Midbrain (tissue), 1 donor: ENCODE measurements around the gene RUNX1.
A peak's percentile ranks its signal among the peaks of the same experiment; 100 is the strongest.

ENCODE experiments used
- DNase-seq: peaks from one replicate; lab custom pipeline; 2025; lab: John Stamatoyannopoulos, UW

The RUNX1 gene

DNA sequence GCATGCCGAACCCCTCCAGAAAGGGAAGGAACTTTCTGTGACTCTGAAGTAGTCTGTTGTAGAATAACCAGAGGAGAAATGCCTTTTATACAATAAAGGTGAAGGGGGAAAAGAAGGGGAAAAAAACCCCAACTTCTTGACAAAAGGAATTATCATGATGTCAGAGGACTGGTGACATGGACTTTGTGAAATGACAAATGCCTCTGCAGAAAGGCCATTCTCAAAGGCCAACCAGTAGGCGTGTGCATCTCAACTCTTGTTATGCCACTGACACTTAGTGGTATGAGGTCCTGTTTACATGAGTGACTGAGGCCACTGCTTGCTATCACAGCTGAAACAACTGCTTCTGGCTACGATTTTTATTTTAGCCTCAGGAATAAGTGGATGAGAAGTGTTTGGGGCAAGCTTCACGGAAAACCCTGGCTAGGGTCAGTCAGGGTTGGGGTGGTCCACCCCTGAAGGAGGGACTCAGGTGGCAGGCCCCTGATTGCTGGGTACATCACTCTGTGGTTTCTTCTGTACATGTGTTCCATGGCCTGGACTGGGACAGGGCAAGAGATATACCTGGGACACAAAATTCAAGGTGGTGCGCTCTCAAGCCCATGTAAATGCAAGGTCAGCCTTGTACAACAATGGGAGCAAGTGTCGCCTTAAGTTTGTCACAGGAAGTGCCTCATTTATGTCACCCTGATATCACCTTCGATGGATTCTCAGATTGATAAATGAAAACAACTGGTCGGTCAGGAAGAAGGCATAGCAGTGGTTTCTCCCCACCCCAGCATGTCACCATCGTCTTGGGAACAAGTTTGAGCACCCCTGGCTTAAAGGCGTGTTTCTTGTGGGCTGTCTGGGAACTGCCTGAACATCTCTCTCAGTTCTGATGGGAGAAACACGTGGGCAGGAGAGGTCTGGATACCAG lies 12.4 kb downstream of the RUNX1 start:
- DNase-seq, result no peak

DNA sequence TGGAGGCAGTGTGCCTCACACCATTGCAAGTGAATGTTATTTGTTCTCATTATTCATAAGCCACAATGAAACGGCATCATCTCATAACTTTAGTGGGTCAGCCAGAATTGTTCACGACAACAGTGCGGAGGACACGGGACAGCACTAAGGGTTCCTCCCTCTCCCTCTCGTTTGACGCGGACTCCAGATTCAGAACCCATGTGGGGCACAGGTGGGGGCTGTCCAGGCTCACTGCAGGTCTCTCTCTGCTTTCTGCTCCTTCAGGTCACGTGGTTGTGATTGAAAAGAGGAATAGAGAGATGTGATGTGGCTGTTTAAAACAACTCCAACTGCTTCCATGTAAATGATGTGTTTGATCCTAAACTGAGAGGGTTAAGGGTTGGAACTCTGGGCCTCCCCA lies 13.5 kb downstream of the RUNX1 start:
- DNase-seq, result no peak

DNA sequence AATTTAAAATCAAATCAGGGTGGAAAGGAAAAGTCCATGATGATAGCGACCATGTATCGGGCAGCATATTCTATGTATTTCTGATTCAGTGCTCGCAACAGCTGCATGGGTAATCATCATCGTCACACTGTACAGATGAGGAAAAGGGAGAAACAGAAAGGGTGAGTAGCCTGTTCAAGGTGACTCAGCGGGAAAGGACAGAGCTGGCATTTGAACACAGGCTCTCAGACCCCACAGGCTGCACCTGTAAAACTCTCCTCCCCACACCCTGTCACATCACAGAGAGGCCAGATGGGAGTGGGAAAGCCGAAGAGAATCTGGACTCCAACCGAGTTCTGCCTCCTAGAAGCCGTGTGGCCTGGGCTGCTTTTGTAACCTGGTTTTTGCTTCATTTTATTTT lies 14.0 kb downstream of the RUNX1 start:
- DNase-seq, result no peak

DNA sequence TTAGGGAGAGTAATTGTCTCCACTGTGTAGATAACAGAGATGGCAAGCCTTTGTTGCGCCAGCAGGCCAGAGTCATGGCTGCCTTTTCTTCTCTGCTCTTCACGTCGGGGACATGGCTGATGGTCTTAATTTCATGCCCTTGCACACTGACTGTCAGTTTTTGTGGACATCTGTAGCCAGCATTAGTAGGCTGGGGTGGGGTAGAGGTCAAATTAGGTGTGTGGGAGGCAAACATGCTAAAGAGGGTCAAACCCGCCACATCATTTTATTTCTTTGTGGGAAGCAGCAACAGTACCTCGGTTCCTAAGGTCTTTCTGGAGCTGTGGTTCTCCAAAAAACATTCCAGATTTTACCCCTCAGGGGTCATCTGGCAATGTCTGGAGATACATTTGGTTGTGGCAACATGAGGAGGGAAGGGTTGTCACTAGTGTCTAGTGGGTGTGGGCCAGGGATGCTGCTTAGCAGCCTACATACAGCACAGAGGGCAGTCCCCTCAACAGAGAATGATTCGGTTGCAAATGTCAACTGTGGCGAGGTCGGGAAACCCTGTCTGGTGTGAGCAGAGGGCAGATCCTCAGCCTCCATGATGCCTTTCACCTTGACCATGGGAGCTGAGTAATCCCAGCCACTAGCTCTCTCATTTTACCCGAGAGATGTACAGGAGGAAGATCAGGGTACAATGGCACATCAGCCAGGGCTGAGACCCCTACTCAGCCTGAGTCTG lies 14.7 kb downstream of the RUNX1 start:
- DNase-seq, result no peak

DNA sequence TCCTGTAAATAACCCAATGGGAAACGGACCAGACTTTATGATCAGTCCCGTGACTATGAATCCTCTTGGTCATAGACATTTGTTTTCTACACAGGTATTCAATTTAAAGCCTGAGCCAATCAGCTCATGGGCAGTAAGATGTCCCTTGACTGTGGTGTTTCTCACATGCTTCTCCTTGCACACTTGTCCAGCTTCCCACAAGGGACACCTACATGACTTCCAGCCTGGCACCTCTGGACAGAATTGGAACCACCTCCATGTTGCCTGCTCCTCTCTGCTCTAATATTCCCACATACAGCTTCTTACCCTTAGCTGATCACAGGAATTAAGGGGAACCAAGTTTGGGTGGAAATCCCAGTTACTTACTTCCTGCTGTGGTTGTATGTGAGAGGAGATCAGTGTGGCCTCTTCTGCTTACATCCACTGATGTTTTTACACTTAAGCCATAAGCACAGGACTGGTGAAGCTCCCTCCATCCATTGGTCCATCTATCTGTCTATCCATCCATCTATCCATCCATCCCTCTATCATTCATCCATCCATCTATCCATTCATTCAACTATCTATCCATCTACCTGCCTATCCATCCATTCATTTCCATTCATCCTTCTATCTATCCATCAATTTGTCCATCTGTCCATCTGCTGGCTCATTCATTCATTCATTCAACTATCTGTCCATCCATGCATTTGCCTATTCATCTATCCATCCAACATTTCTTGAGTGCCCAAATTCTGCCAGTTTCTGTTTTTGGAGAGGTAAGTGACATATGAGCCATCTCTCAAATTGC lies 16.4 kb downstream of the RUNX1 start:
- DNase-seq, result no peak

DNA sequence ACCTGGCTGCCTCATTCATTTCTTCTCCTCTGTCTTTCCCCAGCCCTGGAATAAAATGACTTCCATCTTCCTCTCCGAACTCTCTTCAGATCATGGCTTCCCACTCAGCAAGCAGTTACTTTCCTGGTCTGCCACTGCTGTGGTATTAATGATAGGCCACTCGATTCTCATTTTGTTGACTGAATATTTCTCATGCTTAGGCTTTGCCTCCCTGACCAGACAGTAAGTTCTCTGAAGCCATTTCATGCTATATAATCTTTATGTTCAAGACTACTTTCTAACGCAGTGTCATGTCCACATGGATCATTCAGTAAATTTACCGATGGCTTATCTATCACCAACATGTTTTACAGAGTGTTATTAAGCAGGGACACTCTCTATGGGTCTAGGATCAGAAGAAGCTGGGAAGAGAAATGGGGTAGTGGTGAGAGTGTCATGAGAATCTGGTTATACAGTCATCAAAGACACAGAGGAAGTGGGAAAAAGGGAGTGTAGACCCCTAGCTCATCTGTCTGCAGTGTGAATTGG lies 20.6 kb downstream of the RUNX1 start:
- DNase-seq, result no peak

DNA sequence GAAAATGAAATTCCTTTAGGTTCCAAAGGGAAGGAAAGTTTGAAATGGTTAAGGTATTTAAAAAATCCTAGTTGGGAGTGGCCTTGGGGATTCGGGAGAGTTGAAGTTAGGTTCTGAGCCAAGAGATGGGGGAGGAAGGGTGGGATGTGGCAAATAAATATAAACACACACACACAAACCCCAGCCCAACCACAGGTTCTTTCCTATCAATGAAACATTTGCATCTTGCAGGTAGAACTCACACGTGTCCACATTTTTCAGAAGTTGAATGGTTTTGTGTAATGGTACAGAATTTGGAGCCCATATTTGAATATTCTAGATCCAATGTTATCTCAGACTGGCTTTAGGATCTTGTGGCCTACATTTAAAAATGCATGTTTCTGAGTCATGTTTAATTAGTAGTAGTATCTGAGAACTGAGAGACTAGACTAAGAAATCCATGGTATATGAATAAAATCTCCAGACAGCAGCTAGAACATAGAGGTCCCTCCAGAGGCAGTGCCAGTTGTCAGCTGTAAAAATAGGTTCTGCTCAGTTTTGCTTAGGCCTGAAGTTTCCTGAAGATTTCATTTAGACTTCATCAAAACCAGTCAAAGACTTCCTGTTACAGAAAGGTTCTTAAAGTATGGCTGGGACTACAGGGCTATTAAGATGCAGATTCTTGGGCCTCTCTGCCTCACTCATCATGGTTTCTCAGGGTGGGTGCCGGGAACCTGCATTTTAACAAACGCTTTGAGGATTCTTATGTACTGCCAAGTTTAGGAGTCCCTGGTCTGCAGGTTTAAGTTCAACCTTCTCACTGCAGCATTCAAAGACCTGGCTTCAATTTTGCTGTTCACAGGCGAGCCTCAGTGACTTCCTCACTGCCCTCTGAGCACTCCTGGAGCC lies 21.3 kb downstream of the RUNX1 start:
- no peak for DNase-seq

DNA sequence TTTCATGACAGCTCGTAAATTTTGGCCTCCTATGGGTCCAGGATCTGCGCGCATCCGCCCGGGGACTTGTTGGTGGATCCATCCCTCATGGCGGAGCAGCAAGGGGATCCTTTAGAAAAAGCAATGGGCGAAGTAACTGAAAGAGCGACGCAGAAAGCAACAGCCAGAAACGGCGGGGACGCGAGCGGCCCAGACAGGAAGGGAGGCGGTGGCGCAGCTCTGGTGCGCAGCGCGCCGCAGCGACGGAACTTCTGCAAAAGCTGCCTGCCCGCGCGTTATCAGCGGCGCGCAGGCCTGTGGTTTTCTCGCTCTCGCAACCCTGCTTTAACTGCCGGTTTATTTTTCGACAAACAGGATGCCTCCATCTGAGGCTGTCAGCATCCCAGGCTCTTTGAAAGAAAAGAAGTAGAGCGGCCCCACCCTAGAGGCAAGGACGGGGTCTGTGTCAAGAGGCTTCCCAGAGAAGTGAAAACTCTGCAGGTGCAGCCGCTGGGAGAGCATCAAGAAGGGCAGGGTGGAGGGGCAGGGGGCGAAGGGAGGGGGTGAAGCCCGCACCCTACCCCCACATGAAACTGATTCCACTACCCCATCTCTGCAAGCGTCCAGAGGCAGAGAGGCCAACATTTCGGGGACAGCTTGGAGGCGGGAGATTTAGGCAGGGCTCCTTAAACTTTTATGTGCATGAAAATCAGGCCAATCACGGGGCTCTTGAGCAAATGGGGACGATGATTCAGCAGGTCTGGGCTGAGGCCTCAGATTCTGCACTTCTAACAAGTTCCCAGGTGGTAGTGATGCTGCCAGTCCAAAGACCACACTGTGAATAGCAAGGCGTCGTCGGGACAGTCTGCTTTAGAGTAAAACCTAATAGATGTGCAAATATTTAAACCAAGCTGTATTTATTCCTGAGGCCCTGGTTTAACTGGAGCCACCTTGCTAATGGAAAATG lies 22.2 kb downstream of the RUNX1 start:
- DNase-seq, result peak; percentile 16

DNA sequence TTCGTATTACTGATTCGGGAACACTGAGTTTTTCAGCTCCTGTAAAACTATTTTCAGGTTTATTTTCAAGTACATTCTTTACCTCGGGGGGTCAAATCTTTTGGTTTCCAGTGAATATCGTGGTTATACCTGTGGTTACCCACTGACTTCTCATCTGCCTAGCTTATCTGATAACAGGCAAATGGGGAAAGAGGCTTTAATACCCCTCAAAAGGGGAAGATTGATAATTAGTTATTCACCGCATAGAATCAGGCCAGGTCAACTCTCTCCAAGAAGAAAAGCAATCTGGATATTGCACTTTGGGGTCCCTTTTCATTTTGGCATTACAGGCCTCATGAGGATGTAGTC lies 23.0 kb downstream of the RUNX1 start:
- DNase-seq, result no peak

DNA sequence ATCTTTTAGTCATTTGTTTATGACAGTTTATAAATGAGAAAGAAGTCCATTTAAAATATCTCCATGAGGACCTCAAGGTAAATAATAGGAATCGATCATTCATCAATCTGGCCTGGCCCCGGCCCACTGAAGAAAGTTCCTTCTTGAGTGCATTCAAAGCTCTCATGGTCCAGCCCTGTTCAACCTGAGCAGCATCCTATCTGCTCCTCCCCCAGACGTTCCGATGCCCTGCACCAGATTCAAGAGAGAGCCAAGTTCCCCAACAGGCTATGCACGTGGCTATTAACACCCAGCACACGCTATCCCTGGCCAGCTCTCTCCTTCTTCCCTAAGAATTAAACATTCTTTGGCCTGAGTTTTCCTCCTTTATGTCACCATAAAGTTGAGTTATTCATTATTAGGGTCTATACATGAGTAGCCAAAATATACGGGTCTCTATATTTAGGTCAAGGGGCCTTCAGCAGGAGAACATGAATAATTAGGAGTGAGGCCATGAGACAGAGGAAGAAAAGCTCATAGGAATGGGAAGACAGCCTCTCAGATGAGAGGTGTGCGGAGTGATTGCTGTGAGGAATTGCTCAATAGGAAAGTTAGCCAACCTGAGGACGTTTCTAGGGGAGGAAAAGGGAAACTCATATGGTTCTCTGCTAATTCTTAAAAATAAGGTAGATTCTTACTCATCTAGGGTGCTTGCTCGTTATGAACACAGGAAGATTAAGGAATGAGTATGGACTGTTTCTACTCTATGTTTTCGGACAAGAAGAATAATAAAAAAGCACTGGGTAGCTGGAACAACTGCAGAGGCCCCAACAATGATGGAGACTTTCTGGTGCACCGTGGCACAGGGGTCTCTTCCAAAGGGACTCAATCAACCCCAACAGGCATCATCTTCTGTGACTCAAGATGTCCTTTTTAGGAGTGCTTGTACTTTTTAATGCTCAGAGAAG lies 23.6 kb downstream of the RUNX1 start:
- DNase-seq, result no peak

DNA sequence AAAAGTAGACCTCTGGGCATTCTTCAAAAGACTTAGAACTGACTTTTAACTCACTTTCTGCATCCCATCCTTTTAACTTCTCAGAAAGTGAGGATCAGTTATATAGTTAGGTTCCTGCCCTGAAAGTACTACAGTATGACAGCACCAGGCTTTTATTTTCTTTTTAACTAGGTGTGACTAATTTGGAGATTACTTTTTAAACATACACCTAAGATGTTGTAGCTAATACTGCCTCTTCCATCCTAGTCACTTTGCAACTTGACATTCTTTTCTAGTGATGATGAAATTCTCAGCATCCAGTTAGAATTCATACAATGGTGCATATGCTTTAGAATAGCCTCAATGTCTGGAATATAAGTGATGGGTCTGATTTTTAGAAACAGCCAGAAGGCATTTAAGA lies 24.6 kb downstream of the RUNX1 start:
- no peak for DNase-seq

DNA sequence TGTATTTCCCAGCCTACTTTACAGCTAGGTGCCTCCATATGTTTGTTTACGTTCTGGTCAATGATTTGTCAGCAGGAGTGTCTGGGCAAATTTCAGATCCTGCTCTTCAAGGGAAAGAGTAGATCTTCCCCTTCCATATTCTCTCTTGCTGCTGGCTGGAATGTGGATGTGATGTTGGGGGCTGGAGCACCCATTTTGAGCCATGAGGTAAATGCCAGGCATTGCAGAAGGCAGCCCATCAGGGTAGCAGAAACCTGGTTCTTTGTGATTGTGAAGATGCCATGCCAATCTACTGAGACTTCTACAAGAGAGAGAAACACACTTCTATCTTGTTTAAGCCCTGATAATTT lies 25.1 kb downstream of the RUNX1 start:
- DNase-seq, result no peak

DNA sequence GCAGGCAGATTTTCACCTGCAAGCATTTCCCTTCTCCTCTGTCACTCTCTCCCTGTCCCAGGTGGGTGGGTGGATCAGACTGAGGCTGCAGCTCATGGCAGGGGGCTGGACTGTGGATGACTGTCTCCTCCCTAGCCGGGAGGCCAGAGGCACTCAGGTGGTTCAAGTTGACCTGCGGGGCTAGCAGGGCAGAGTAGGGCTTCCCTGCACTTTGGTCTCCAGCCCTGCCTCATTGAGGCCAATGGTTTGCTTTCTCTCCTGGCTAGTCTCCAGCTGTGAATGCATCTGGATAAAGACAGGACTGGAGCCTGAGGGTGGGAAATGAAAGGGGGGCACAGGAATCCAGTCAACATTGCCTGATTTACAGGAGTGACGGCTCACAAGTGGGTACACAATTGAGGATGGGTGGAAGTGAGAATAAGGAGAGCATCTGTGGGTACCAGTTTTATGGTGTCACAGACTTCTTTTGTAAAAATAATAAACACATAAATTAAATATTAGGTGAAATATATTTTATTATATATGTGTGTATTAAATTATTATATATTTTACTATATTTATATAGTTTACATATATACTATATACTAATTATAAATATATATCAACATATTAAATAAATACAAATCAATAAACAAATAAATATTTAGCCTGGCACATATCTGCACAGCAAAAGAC lies 25.6 kb downstream of the RUNX1 start:
- DNase-seq, result no peak

DNA sequence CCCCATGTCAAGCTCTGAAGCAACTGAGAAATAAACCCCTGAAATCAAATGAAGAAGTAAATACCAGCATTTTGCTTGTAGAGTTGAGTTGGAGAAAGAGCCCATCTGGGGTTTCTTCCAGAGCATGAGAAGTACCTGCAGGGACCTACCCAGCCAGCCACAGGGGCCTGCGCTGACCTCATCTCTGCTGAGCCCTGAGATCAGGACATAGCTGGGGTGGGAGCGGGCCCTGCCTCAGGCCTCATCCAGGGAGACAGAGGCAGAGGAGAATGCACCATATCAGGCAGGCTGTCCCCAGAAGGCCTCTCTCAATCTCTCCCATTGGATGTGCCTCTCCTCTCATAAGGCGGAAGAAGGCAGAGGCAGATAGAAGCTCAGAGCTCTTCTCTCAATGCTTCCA lies 27.6 kb downstream of the RUNX1 start:
- DNase-seq, result no peak

DNA sequence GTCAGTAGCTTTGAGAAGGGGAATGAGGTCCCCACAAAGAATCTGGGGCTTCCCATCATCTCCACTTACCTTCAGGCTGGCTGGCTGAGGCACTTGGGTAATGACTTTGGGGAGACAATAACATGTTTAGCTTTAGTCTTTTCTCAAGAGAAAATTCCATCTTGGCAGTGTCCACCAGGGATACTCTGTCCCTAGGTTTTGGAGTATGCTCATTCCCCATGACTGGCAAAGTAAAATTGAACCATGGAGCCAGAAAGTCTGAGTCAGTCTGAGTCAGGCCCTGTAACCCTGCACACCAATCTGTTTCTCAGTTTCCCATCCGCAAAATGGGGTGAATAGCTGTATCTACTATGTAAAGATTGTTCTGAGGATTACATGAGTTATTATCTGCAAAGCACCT lies 28.2 kb downstream of the RUNX1 start:
- DNase-seq, result no peak

DNA sequence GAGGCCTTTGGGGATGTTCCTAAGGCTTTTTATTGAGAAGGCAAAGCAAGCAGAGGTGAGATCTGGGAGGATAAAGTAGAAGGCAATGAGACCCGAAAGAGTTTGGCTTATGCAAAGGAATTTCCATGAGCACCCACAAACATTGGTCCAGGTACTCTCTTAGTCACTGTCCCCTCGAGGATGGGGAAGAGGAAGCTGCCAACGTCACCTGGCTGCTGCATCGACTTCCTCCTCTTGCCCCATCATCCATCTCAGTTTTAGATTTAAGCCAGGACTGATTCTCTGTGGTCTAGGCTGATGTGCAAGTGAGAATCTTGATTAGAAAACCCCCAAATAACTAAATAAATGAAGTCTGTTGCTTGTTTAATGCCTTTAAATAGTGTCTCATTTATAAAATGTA lies 28.7 kb downstream of the RUNX1 start:
- no peak for DNase-seq

DNA sequence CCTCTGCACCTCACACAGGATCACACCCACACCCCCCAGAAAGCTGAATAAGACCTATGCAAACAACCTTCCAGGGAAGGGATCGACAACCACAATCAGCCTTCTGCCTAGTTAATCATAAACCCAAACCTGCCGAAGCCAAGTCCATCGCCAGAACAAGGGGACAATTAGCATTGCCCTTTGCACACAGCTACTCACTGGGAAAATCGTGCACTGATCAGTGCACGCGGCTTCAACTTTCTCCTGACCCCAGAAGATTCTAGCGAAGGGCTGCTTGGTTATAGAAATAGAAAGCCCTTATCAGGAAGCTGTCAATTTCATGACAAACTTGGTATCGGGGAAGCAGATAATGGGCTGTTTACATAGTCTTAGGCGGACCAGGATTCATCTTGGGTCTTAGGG lies 29.5 kb downstream of the RUNX1 start:
- no peak for DNase-seq

DNA sequence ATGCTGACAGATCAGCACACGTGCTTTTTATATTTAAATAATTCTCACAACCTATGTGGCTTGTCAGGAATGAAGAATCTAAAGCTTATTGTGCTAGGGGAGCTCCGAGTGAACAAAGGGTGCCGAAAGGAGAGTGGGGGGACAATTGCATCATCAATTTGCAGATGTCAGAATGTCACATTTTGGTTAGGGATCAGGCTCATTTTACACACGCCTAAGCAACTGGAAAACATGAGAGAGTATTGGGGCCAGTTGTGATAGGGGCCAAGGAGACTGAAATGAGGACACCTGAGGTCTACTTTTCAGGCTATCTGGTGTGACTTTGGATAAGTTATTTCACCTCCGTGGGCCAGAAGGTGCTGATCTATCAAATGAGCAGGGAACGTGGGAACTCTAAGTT lies 31.8 kb downstream of the RUNX1 start:
- no peak for DNase-seq
